K562 (cell line): Measurements from ENCODE around the gene TMPRSS9. TPM values are rescaled to one million over a fixed set of nuclear protein-coding genes. Genes with fewer than 3 reads are reported as not detected.

ENCODE experiments used
- ATAC-seq: fragments of 200-7000 bp; cut with Tn5 transposase; 3 replicates; pipeline ENCODE4 v1.9.1; 2020; ENCODE audit warnings: moderate library complexity
- BruUV-seq: library from RNA; stranded (reverse); fragments of 400-500 nt; replicated peaks from 2 replicates; lab custom pipeline; 2021; lab: Mats Ljungman, UMichigan
- CTCF ChIA-PET: fragments of 300-600 bp; formaldehyde crosslinking; extraction: SDS; loops from one replicate; lab custom pipeline; 2021; ENCODE audit warnings: low intra/inter-chr PET ratio; lab: Yijun Ruan, JAX
- POLR2A ChIA-PET: fragments of 300-600, 350-650 bp; sonication (Branson Sonifier 250); formaldehyde crosslinking; extraction: SDS; loops from one replicate; lab custom pipeline; 2021; ENCODE audit warnings: antibody characterized with exemption, inconsistent platforms; lab: Yijun Ruan, JAX
- DNase-seq, 4 experiments: peaks; one replicate each; pipeline versions ENCODE4 v3.0.0 to v3.0.0-alpha.2; 2011 to 2018; ENCODE audit warnings: low spot score in 3 of 4, mixed read lengths in 3 of 4; ENCODE audit errors: extremely low read depth in 1 of 4
- FAIRE-seq: peaks from 2 replicates; lab custom pipeline; 2011; peaks lifted over from hg19 to GRCh38; lab: Jason Lieb, UNC
- H2AFZ ChIP-seq: 2 replicates; pipeline ENCODE4 v1.6.0; 2011; ENCODE audit warnings: low read depth, low read length, control low read depth, inconsistent platforms
- H3K27ac ChIP-seq: fragments of 200-600 bp; 3 replicates; pipeline ENCODE4 v1.8.0; 2011; ENCODE audit warnings: low read depth, mild to moderate bottlenecking, control low read depth, inconsistent platforms, low read length, moderate library complexity, mixed read lengths; ENCODE audit errors: extremely low read depth
- H3K27me3 ChIP-seq, 2 experiments: fragments of 300-600 bp in 1 of 2; 2 replicates in 1 of 2; 3 replicates in 1 of 2; pipeline versions ENCODE4 v1.6.0 to v1.8.0; 2011; ENCODE audit warnings: inconsistent platforms in 2 of 2, low read length in 2 of 2, mild to moderate bottlenecking in 1 of 2, mixed read lengths in 1 of 2, moderate library complexity in 1 of 2; ENCODE audit not compliant: control insufficient read depth in 2 of 2, insufficient read depth in 2 of 2
- H3K36me3 ChIP-seq: fragments of 300-600 bp; 3 replicates; pipeline ENCODE4 v1.8.0; 2011; ENCODE audit warnings: mild to moderate bottlenecking, low read length, inconsistent platforms; ENCODE audit not compliant: control insufficient read depth, insufficient read depth
- H3K4me1 ChIP-seq, 2 experiments: fragments of 200-600 bp in 1 of 2; replicated peaks in 1 of 2; 2 replicates in 1 of 2; 3 replicates in 1 of 2; pipeline versions ENCODE4 v1.5.1 to v1.8.0; 2011; ENCODE audit warnings: inconsistent platforms in 2 of 2, low read length in 2 of 2, mild to moderate bottlenecking in 1 of 2, mixed read lengths in 1 of 2, moderate library complexity in 1 of 2; ENCODE audit not compliant: control insufficient read depth in 2 of 2, insufficient read depth in 2 of 2
- H3K4me2 ChIP-seq: 2 replicates; pipeline ENCODE4 v1.6.1; 2011; ENCODE audit warnings: low read length, control low read depth, inconsistent platforms, mixed read lengths; ENCODE audit not compliant: insufficient read depth
- H3K4me3 ChIP-seq: fragments of 200-600 bp; sonication (generic), shearing (Covaris generic); 2 replicates; pipeline ENCODE4 v1.5.1; 2016; ENCODE audit warnings: control low read depth, inconsistent platforms
- H3K79me2 ChIP-seq: fragments of 200-600 bp; 3 replicates; pipeline ENCODE4 v1.8.0; 2011; ENCODE audit warnings: low read length, inconsistent platforms; ENCODE audit not compliant: control insufficient read depth, insufficient read depth
- H3K9ac ChIP-seq, 2 experiments: 2 replicates each; pipeline versions ENCODE4 v1.6.0 to v1.6.1; 2011; ENCODE audit warnings: low read depth in 2 of 2, low read length in 2 of 2, control low read depth in 1 of 2, inconsistent platforms in 1 of 2, mild to moderate bottlenecking in 1 of 2, mixed read lengths in 1 of 2; ENCODE audit not compliant: insufficient read depth in 1 of 2
- H3K9me1 ChIP-seq: one replicate; pipeline ENCODE4 v1.6.0; 2011; ENCODE audit warnings: inconsistent platforms, mild to moderate bottlenecking, low read length, moderate library complexity; ENCODE audit not compliant: control insufficient read depth, insufficient read depth
- H3K9me3 ChIP-seq: replicated peaks from 2 replicates; pipeline ENCODE4 v1.5.1; 2011; ENCODE audit warnings: low read depth, low read length, inconsistent platforms; ENCODE audit not compliant: control insufficient read depth, insufficient read depth
- H4K20me1 ChIP-seq: replicated peaks from 2 replicates; pipeline ENCODE4 v1.6.1; 2011; ENCODE audit warnings: low read length, inconsistent platforms, mixed read lengths; ENCODE audit not compliant: control insufficient read depth, insufficient read depth
- ASH1L ChIP-seq: fragments of 450-650 bp; IDR thresholded peaks from 2 replicates; pipeline ENCODE4 v1.6.1; 2018; ENCODE audit warnings: borderline replicate concordance, mild to moderate bottlenecking, low read depth; ENCODE audit not compliant: partially characterized antibody
- CEBPB ChIP-seq: fragments of 450-650 bp; IDR thresholded peaks from 2 replicates; pipeline ENCODE4 v1.6.1; 2016; ENCODE audit warnings: missing genetic modification characterization, missing compliant biosample characterization
- CEBPZ ChIP-seq: fragments of 150-350 bp; IDR thresholded peaks from 2 replicates; pipeline ENCODE4 v1.6.1; 2014; ENCODE audit warnings: low read depth, mild to moderate bottlenecking, low read length, borderline replicate concordance
- FOXJ2 ChIP-seq: fragments of 200-800 bp; sonication (Bioruptor generic); IDR thresholded peaks from 2 replicates; pipeline ENCODE4 v1.6.1; 2016; ENCODE audit warnings: missing genetic modification characterization, missing compliant biosample characterization
- MBD2 ChIP-seq: sonication (generic); IDR thresholded peaks from 2 replicates; pipeline ENCODE4 v1.6.1; 2016; ENCODE audit warnings: low read depth, borderline replicate concordance
- NEUROD1 ChIP-seq: fragments of 150-350 bp; IDR thresholded peaks from 2 replicates; pipeline ENCODE4 v1.6.1; 2014; ENCODE audit warnings: borderline replicate concordance, low read length, low read depth; ENCODE audit not compliant: partially characterized antibody
- NFYB ChIP-seq: IDR thresholded peaks from 2 replicates; pipeline ENCODE4 v1.6.1; 2011; ENCODE audit warnings: mild to moderate bottlenecking, moderate library complexity; ENCODE audit not compliant: insufficient read length; ENCODE audit errors: extremely low read depth
- RAD51 ChIP-seq: fragments of 450-650 bp; IDR thresholded peaks from 2 replicates; pipeline ENCODE4 v1.7.1; 2016; ENCODE audit warnings: low read depth, mild to moderate bottlenecking, borderline replicate concordance
- RBBP5 ChIP-seq: fragments of 200-600 bp; sonication (generic); IDR thresholded peaks from 2 replicates; pipeline ENCODE4 v1.6.1; 2012; ENCODE audit warnings: borderline replicate concordance, mild to moderate bottlenecking, low read length, control low read depth, inconsistent platforms; ENCODE audit not compliant: insufficient read depth, poor library complexity, severe bottlenecking
- RBM25 ChIP-seq: fragments of 200-400 bp; formaldehyde crosslinking; IDR thresholded peaks from 2 replicates; pipeline ENCODE4 v1.6.1; 2018; ENCODE audit warnings: low read length, low read depth, moderate library complexity; ENCODE audit not compliant: severe bottlenecking
- SP2 ChIP-seq: IDR thresholded peaks from 2 replicates; pipeline ENCODE4 v1.6.1; 2011; ENCODE audit warnings: mild to moderate bottlenecking, low read depth, low read length, moderate library complexity; ENCODE audit not compliant: poor library complexity, severe bottlenecking; ENCODE audit errors: extremely low read depth
- SREBF2 ChIP-seq: sonication (generic); formaldehyde crosslinking; IDR thresholded peaks from 2 replicates; pipeline ENCODE4 v1.4.0; 2020; ENCODE audit warnings: mild to moderate bottlenecking, missing genetic modification reagents
- ZFP1 ChIP-seq: fragments of 450-650 bp; formaldehyde crosslinking; IDR thresholded peaks from 2 replicates; pipeline ENCODE4 v1.4.0; 2020; ENCODE audit warnings: mild to moderate bottlenecking, mixed read lengths
- ZFPM2 ChIP-seq: fragments of 250-450 bp; sonication (Bioruptor Pico); IDR thresholded peaks from 2 replicates; pipeline ENCODE4 v1.5.1; 2022; ENCODE audit warnings: mild to moderate bottlenecking
- ZNF764 ChIP-seq: fragments of 250-450 bp; sonication (Bioruptor Pico); IDR thresholded peaks from 2 replicates; pipeline ENCODE4 v1.4.0; 2020; ENCODE audit warnings: low read depth, mild to moderate bottlenecking, moderate library complexity
- WGBS: fragments of 100-300 bp; shearing (Covaris generic); methylation state at CpG from one replicate; pipeline ENCODE4 v1.1.6; 2016; ENCODE audit warnings: low coverage, mixed read lengths; ENCODE audit not compliant: insufficient coverage; ENCODE audit errors: missing lambda C conversion rate; 5-methylcytosine and 5-hydroxymethylcytosine counted together
- in situ Hi-C: fragments of 300-500 bp; cut with MboI; formaldehyde crosslinking; loops from 4 replicates; pipeline ENCODE4 v1.15.0; 2018; ENCODE audit warnings: inconsistent platforms, mixed read lengths
- intact Hi-C: fragments of 100-400 bp; cut with micrococcal nuclease; formaldehyde crosslinking; loops from 2 replicates; pipeline ENCODE4 v1.14.2; 2022
- polyA plus RNA-seq, 8 experiments: library from polyadenylated mRNA; depleted of rRNA in 4 of 8; stranded (reverse) in 5 of 8; unstranded in 3 of 8; fragments of >200 nt; fragmentation: Nextera tagmentation in 2 of 8; fragmentation: Illumina TruSeq in 1 of 8; extraction: Ambion mirVana in 2 of 8; extraction: Trizol in 1 of 8; gene quantifications; 2 replicates each; pipeline versions ENCODE4 v1.2.1 to v1.2.3, GENCODE V29; 2011 to 2014; ENCODE audit warnings: inconsistent platforms in 1 of 8, missing spikeins in 1 of 8
- total RNA-seq, 7 experiments: library from RNA; depleted of rRNA in 6 of 7; stranded (reverse); fragments of >200 nt in 6 of 7; fragmentation: Illumina TruSeq in 2 of 7; extraction: Trizol in 2 of 7; gene quantifications; 2 replicates each; pipeline versions ENCODE4 v1.2.1 to v1.2.3, GENCODE V29; 2011 to 2021; ENCODE audit warnings: low replicate concordance in 1 of 7
- TF ChIP-seq, protein P1 (sequence below): IDR thresholded peaks from 2 replicates; pipeline ENCODE4 v1.6.1; 2011; ENCODE audit not compliant: insufficient read length; ENCODE audit errors: extremely low read depth

TMPRSS9 gene
- total and polyA plus RNA-seq, 9 of the 15 experiments (the other 6 are each of a cell fraction or from before 2014, with no cell fraction given): 0.01 to 0.03 TPM; not detected in 7

GRCh38 chr19:2374808-2375207 is 14.7 kb downstream of the TMPRSS9 start (continued):
- TF ChIP-seq, protein P1, sequence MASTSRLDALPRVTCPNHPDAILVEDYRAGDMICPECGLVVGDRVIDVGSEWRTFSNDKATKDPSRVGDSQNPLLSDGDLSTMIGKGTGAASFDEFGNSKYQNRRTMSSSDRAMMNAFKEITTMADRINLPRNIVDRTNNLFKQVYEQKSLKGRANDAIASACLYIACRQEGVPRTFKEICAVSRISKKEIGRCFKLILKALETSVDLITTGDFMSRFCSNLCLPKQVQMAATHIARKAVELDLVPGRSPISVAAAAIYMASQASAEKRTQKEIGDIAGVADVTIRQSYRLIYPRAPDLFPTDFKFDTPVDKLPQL: no peak
- no peak for TF ChIP-seq ZFP1 (CRISPR knock-in tag)

DNA sequence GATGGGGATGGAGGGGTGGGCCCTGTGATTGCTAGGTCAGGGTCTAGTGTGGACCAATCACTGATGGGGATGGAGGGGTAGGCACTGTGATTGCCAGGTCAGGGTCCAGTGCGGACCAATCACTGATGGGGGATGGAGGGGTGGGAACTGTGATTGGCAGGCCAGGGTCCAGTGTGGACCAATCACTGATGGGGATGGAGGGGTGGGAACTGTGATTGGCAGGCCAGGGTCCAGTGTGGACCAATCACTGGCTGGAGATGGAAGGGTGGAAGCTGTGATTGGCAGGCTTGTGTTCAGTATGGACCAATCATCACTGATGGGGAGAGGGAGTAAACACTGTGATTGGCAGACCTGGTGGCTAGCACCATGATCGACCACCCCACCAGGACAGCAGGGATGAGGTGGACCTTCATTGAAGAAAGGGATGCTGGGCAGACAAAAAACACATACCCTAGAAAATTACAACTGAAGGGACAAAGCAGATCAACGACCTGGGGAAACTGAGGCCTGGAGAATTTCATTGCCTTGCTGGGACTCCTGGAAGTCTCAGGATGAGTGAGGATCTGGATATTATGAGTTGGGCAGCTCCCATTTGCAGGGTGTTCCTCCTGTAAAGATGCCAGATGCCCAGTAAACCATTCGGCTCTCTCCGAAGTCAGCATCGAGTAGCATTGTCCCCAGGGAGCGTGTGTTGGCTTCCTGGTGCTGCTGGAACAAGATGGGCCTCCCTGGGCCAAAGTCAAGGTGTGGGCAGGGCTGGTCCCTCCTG is 15.5 kb downstream of the TMPRSS9 start:
- Histone ChIP-seq H3K27me3 (no peaks in the 10 kb centered on the region), H3K4me3 (no peak overlapping the region), H3K27ac (no peak overlapping the region), H4K20me1 (no peaks in the 10 kb centered on the region), H2AFZ (no peak overlapping the region; the same call in 1 of the 2 replicates), H3K4me2 (no peak overlapping the region), H3K9me1 (no peaks in the 10 kb centered on the region), H3K9ac (no peak overlapping the region), H3K9me3 (peaks cover 3% of the 10 kb centered on the region), H3K4me1 (peaks cover 6 to 15% of the 10 kb centered on the region in 2 experiments), H3K36me3 (no peaks in the 10 kb centered on the region), H3K79me2 (no peaks in the 10 kb centered on the region)
- peak; percentile 46 for FAIRE-seq
- 31% methylated on average over 3 of the region's 7 CpGs for WGBS
- POLR2A ChIA-PET: no interaction called here
- peak; percentile 79 for ATAC-seq
- CTCF ChIA-PET: no interaction called here
- BruUV-seq: no TSS peak
- intact Hi-C loops (no loop called here), in situ Hi-C loops (no loop called here)
- peak in 1 of 4 experiments; percentile 66 for DNase-seq
- TF ChIP-seq SP2 (peak; percentile 37), SREBF2 (no peak), NEUROD1 (peak; percentile 77), CEBPZ (peak; percentile 61; the same call in 1 of the 2 replicates), RBBP5 (no peak), FOXJ2 (no peak), ZNF764 (CRISPR knock-in tag) (no peak), ZFPM2 (CRISPR knock-in tag) (no peak), RBM25 (peak; percentile 14), RAD51 (no peak), CEBPB (tag) (no peak), MBD2 (peak; percentile 78; the same call in 1 of the 2 replicates), ASH1L (peak; percentile 90), NFYB (peak; percentile 79)
